Activated CD8-positive, alpha-beta T cell treated with anti-CD3 and anti-CD28 coated beads, Interleukin-2, amount 10 ng/mL, durations not matched to agents 7 days and 5 days (primary cell): ENCODE results near the gene DEPDC5. TPM values are rescaled to one million over a fixed set of nuclear protein-coding genes. Genes with fewer than 3 reads are reported as not detected.

ENCODE experiments used
- ATAC-seq: fragments of 150-1000 bp; cut with Tn5 transposase; one replicate; pipeline ENCODE4 v1.10.0; 2021; ENCODE audit warnings: moderate library complexity
- CTCF ChIA-PET: fragments of 350-600 bp; sonication (Branson Sonifier 250); formaldehyde crosslinking; loops from one replicate; lab custom pipeline; 2021; ENCODE audit warnings: antibody characterized with exemption; lab: Charles Lee
- POLR2A ChIA-PET: fragments of 350-600 bp; sonication (Branson Sonifier 250); formaldehyde crosslinking; loops from one replicate; lab custom pipeline; 2021; ENCODE audit warnings: antibody characterized with exemption; lab: Charles Lee
- DNase-seq: peaks from one replicate; pipeline ENCODE4 v3.0.0-alpha.2; 2020
- H3K27ac Mint-ChIP-seq: one replicate; pipeline ENCODE4 v1.8.0; 2021; ENCODE audit warnings: mild to moderate bottlenecking, mixed read lengths
- H3K27me3 Mint-ChIP-seq: one replicate; pipeline ENCODE4 v1.8.0; 2021; ENCODE audit warnings: low read depth, mixed read lengths
- H3K36me3 Mint-ChIP-seq: one replicate; pipeline ENCODE4 v1.8.0; 2021; ENCODE audit warnings: low read depth, mixed read lengths
- H3K4me1 Mint-ChIP-seq: one replicate; pipeline ENCODE4 v1.8.0; 2021; ENCODE audit warnings: low read depth, mixed read lengths
- H3K4me3 Mint-ChIP-seq: one replicate; pipeline ENCODE4 v1.8.0; 2021; ENCODE audit warnings: mild to moderate bottlenecking, mixed read lengths
- H3K9me3 Mint-ChIP-seq: one replicate; pipeline ENCODE4 v1.8.0; 2022; ENCODE audit warnings: mixed read lengths; ENCODE audit not compliant: insufficient read depth
- total RNA-seq, 2 experiments: library from RNA; stranded (reverse); gene quantifications; one replicate each; pipeline ENCODE4 v1.2.3, GENCODE V29; 2021

Gene DEPDC5
- total RNA-seq, 2 experiments from 2014 or later, result 43.5 to 45.6 TPM

- H3K9me3 Mint-ChIP-seq, result no peaks in the 10 kb centered on the region
- no peak overlapping the region for H3K4me3 Mint-ChIP-seq
Observed at GRCh38 chr22:31818481-31819392, 64.9 kb downstream of the DEPDC5 start.

GRCh38 chr22:31820655-31821054 is 66.8 kb downstream of the DEPDC5 start:
- DNase-seq (no peak), ATAC-seq (no peak)
- ChIA-PET POLR2A (no interaction called here), CTCF (interaction anchor here (0.9 kb wide), 1 partner anchor 10 kb away, joined by 4 read pairs; no protein-coding TSS in a partner anchor)
- Mint-ChIP-seq H3K27ac (no peak overlapping the region), H3K36me3 (peaks cover 55% of the 10 kb centered on the region), H3K9me3 (no peaks in the 10 kb centered on the region), H3K4me1 (peaks cover 11% of the 10 kb centered on the region), H3K4me3 (no peak overlapping the region), H3K27me3 (no peaks in the 10 kb centered on the region)

More at GRCh38 chr22:31818481-31819392, 64.9 kb downstream of the DEPDC5 start:
- Mint-ChIP-seq H3K36me3 (peaks cover 62% of the 10 kb centered on the region), H3K4me1 (peaks cover 11% of the 10 kb centered on the region), H3K27me3 (no peaks in the 10 kb centered on the region), H3K27ac (no peak overlapping the region)
- ATAC-seq (no peak), DNase-seq (no peak)
- ChIA-PET POLR2A (no interaction called here), CTCF (interaction anchor here (1.0 to 2.3 kb wide), 3 partner anchors 13 to 153 kb away, joined by 3 to 7 read pairs (median 3); no protein-coding TSS in a partner anchor)

- peaks cover 11% of the 10 kb centered on the region for H3K4me1 Mint-ChIP-seq
- POLR2A ChIA-PET, result no interaction called here
- CTCF ChIA-PET, result interaction anchor here (0.5 kb wide), 1 partner anchor 1128 kb away, joined by 8 read pairs; no protein-coding TSS in a partner anchor
Observed at GRCh38 chr22:31821572-31821971, 67.8 kb downstream of the DEPDC5 start.

GRCh38 chr22:31822523-31822922 is 68.7 kb downstream of the DEPDC5 start:
- Mint-ChIP-seq H3K4me3 (no peak overlapping the region), H3K9me3 (no peaks in the 10 kb centered on the region), H3K27me3 (no peaks in the 10 kb centered on the region), H3K36me3 (peaks cover 48% of the 10 kb centered on the region), H3K4me1 (peaks cover 11% of the 10 kb centered on the region), H3K27ac (no peak overlapping the region)
- ATAC-seq, result no peak
- no peak for DNase-seq
- ChIA-PET CTCF (no interaction called here), POLR2A (no interaction called here)

More at GRCh38 chr22:31821572-31821971, 67.8 kb downstream of the DEPDC5 start:
- H3K27ac Mint-ChIP-seq, result no peak overlapping the region
- H3K9me3 Mint-ChIP-seq, result no peaks in the 10 kb centered on the region
- ATAC-seq, result no peak
- peaks cover 54% of the 10 kb centered on the region for H3K36me3 Mint-ChIP-seq
- H3K27me3 Mint-ChIP-seq, result no peaks in the 10 kb centered on the region
- DNase-seq, result no peak
- no peak overlapping the region for H3K4me3 Mint-ChIP-seq

- H3K27ac Mint-ChIP-seq, result no peak overlapping the region
- H3K27me3 Mint-ChIP-seq, result no peaks in the 10 kb centered on the region
- no peaks in the 10 kb centered on the region for H3K9me3 Mint-ChIP-seq
- peaks cover 47% of the 10 kb centered on the region for H3K36me3 Mint-ChIP-seq
- ATAC-seq (no peak), DNase-seq (no peak)
- no peak overlapping the region for H3K4me3 Mint-ChIP-seq
- H3K4me1 Mint-ChIP-seq, result peaks cover 19% of the 10 kb centered on the region
- ChIA-PET POLR2A (no interaction called here), CTCF (no interaction called here)
Observed at GRCh38 chr22:31825513-31825912, 71.7 kb downstream of the DEPDC5 start.

- H3K9me3 Mint-ChIP-seq, result no peaks in the 10 kb centered on the region
- H3K4me3 Mint-ChIP-seq, result no peak overlapping the region
- H3K27ac Mint-ChIP-seq, result no peak overlapping the region
- DNase-seq (no peak), ATAC-seq (no peak)
- CTCF ChIA-PET, result no interaction called here
- H3K36me3 Mint-ChIP-seq, result peaks cover 41% of the 10 kb centered on the region
- POLR2A ChIA-PET, result no interaction called here
- no peaks in the 10 kb centered on the region for H3K27me3 Mint-ChIP-seq
- peaks cover 21% of the 10 kb centered on the region for H3K4me1 Mint-ChIP-seq
Observed at GRCh38 chr22:31826443-31826842, 72.6 kb downstream of the DEPDC5 start.

- Mint-ChIP-seq H3K4me3 (no peak overlapping the region), H3K9me3 (no peaks in the 10 kb centered on the region), H3K36me3 (peaks cover 49% of the 10 kb centered on the region), H3K27ac (no peak overlapping the region), H3K4me1 (peaks cover 21% of the 10 kb centered on the region), H3K27me3 (no peaks in the 10 kb centered on the region)
- ChIA-PET POLR2A (no interaction called here), CTCF (interaction anchor here (0.6 kb wide), 1 partner anchor 51 kb away, joined by 3 read pairs; no protein-coding TSS in a partner anchor)
- DNase-seq (no peak), ATAC-seq (no peak)
Observed at GRCh38 chr22:31828739-31829138, 74.9 kb downstream of the DEPDC5 start.

- Mint-ChIP-seq H3K4me1 (peaks cover 21% of the 10 kb centered on the region), H3K9me3 (no peaks in the 10 kb centered on the region), H3K36me3 (peaks cover 48% of the 10 kb centered on the region), H3K27ac (no peak overlapping the region), H3K27me3 (no peaks in the 10 kb centered on the region), H3K4me3 (no peak overlapping the region)
- POLR2A ChIA-PET, result no interaction called here
- peak; percentile 28 for DNase-seq
- ATAC-seq, result peak; percentile 42
- CTCF ChIA-PET, result interaction anchor here (1.4 kb wide), 1 partner anchor 9 kb away, joined by 4 read pairs; no protein-coding TSS in a partner anchor
Observed at GRCh38 chr22:31829505-31829904, 75.7 kb downstream of the DEPDC5 start.

- ChIA-PET POLR2A (interaction anchor here (0.6 kb wide), 1 partner anchor 85 kb away, joined by 3 read pairs; no protein-coding TSS in a partner anchor), CTCF (interaction anchor here (1.0 to 1.5 kb wide), 4 partner anchors 10 to 165 kb away, joined by 3 to 6 read pairs (median 5); no protein-coding TSS in a partner anchor)
- Mint-ChIP-seq H3K4me3 (no peak overlapping the region), H3K4me1 (peaks cover 21% of the 10 kb centered on the region), H3K27me3 (no peaks in the 10 kb centered on the region), H3K36me3 (peaks cover 48% of the 10 kb centered on the region), H3K9me3 (no peaks in the 10 kb centered on the region), H3K27ac (no peak overlapping the region)
- no peak for ATAC-seq
- no peak for DNase-seq
Observed at GRCh38 chr22:31830721-31831070, 76.9 kb downstream of the DEPDC5 start.

- POLR2A ChIA-PET, result no interaction called here
- Mint-ChIP-seq H3K4me1 (peaks cover 16% of the 10 kb centered on the region), H3K36me3 (peaks cover 44% of the 10 kb centered on the region), H3K27me3 (no peaks in the 10 kb centered on the region), H3K27ac (no peak overlapping the region), H3K4me3 (no peak overlapping the region), H3K9me3 (no peaks in the 10 kb centered on the region)
- CTCF ChIA-PET, result interaction anchor here (0.6 kb wide), 1 partner anchor 137 kb away, joined by 3 read pairs; no protein-coding TSS in a partner anchor
- ATAC-seq (no peak), DNase-seq (no peak)
Observed at GRCh38 chr22:31833930-31834329, 80.1 kb downstream of the DEPDC5 start.

GRCh38 chr22:31836010-31836409 is 82.2 kb downstream of the DEPDC5 start:
- Mint-ChIP-seq H3K27me3 (no peaks in the 10 kb centered on the region), H3K4me1 (no peaks in the 10 kb centered on the region), H3K36me3 (peaks cover 39% of the 10 kb centered on the region), H3K9me3 (no peaks in the 10 kb centered on the region), H3K27ac (no peak overlapping the region), H3K4me3 (no peak overlapping the region)
- ChIA-PET POLR2A (no interaction called here), CTCF (interaction anchor here (0.7 kb wide), 1 partner anchor 60 kb away, joined by 3 read pairs; no protein-coding TSS in a partner anchor)
- ATAC-seq, result no peak
- DNase-seq, result no peak

GRCh38 chr22:31838917-31839316 is 85.1 kb downstream of the DEPDC5 start:
- Mint-ChIP-seq H3K27me3 (no peaks in the 10 kb centered on the region), H3K27ac (no peak overlapping the region)
- CTCF ChIA-PET, result no interaction called here

More at GRCh38 chr22:31838917-31839316, 85.1 kb downstream of the DEPDC5 start:
- Mint-ChIP-seq H3K36me3 (peaks cover 42% of the 10 kb centered on the region), H3K4me3 (no peak overlapping the region), H3K4me1 (no peaks in the 10 kb centered on the region), H3K9me3 (no peaks in the 10 kb centered on the region)
- no peak for ATAC-seq
- no peak for DNase-seq
- POLR2A ChIA-PET, result no interaction called here
